DMS53 (cell line): Measurements from ENCODE around the gene ENTHD1.
A peak's percentile ranks its signal among the peaks of the same experiment; 100 is the strongest.

Source experiments
- DNase-seq: peaks from one replicate; lab custom pipeline; 2025; lab: John Stamatoyannopoulos, UW

Gene ENTHD1

GRCh38 chr22:39893526-39893925 lies at the start of gene ENTHD1:
TSS of gene ENTHD1 (minus strand) at chr22:39893760. CDS start at chr22:39887748, 6,012 bp downstream.
- no peak for DNase-seq

GRCh38 chr22:39943337-39943736 lies 49.8 kb upstream of the ENTHD1 start:
- DNase-seq = peak; percentile 61

- peak; percentile 53 for DNase-seq
Measured at GRCh38 chr22:39942439-39943230, 49.1 kb upstream of the ENTHD1 start.

GRCh38 chr22:39941601-39942000 lies 48.0 kb upstream of the ENTHD1 start:
- DNase-seq = peak; percentile 91

- DNase-seq = no peak
Measured at GRCh38 chr22:39940757-39941305, 47.3 kb upstream of the ENTHD1 start.

GRCh38 chr22:39939830-39940229 lies 46.3 kb upstream of the ENTHD1 start:
- no peak for DNase-seq

- DNase-seq = no peak
Measured at GRCh38 chr22:39938509-39939111, 45.0 kb upstream of the ENTHD1 start.

GRCh38 chr22:39937906-39938305 lies 44.3 kb upstream of the ENTHD1 start:
- DNase-seq = no peak

GRCh38 chr22:39936523-39937145 lies 43.1 kb upstream of the ENTHD1 start:
- DNase-seq = no peak

GRCh38 chr22:39935612-39936011 lies 42.1 kb upstream of the ENTHD1 start:
- DNase-seq = no peak

- DNase-seq = no peak
Measured at GRCh38 chr22:39935116-39935515, 41.6 kb upstream of the ENTHD1 start.

- no peak for DNase-seq
Measured at GRCh38 chr22:39933741-39934140, 40.2 kb upstream of the ENTHD1 start.

GRCh38 chr22:39932918-39933649 lies 39.5 kb upstream of the ENTHD1 start:
- peak; percentile 72 for DNase-seq

- no peak for DNase-seq
Measured at GRCh38 chr22:39932166-39932565, 38.6 kb upstream of the ENTHD1 start.

GRCh38 chr22:39931251-39931650 lies 37.7 kb upstream of the ENTHD1 start:
- no peak for DNase-seq

GRCh38 chr22:39928536-39929520 lies 35.3 kb upstream of the ENTHD1 start:
- DNase-seq = peak; percentile 36

- DNase-seq = no peak
Measured at GRCh38 chr22:39927544-39927943, 34.0 kb upstream of the ENTHD1 start.

GRCh38 chr22:39926753-39927152 lies 33.2 kb upstream of the ENTHD1 start:
- no peak for DNase-seq

GRCh38 chr22:39925909-39926679 lies 32.5 kb upstream of the ENTHD1 start:
- DNase-seq = no peak

GRCh38 chr22:39925273-39925672 lies 31.7 kb upstream of the ENTHD1 start:
- no peak for DNase-seq
